HCT116 (cell line): ENCODE results near the gene NGEF. TPM values are rescaled to one million over a fixed set of nuclear protein-coding genes. Genes with fewer than 3 reads are reported as not detected.
A peak's percentile ranks its signal among the peaks of the same experiment; 100 is the strongest.

Experiments used
- ATAC-seq: fragments of 200-7000 bp; cut with Tn5 transposase; 2 replicates; pipeline ENCODE4 v1.9.1; 2020; ENCODE audit warnings: mild to moderate bottlenecking, moderate library complexity
- BruUV-seq: library from RNA; stranded (reverse); fragments of 400-500 nt; replicated peaks from 2 replicates; lab custom pipeline; 2021; lab: Mats Ljungman, UMichigan
- CTCF ChIA-PET: fragments of 300-600 bp; sonication (Branson Sonifier 250); formaldehyde crosslinking; loops from one replicate; lab custom pipeline; 2021; ENCODE audit warnings: antibody characterized with exemption; lab: Charles Lee
- POLR2A ChIA-PET: fragments of 300-600, 350-600 bp; sonication (Branson Sonifier 250); formaldehyde crosslinking; loops from one replicate; lab custom pipeline; 2021; ENCODE audit warnings: antibody characterized with exemption; lab: Charles Lee
- RAD21 ChIA-PET, 2 experiments: fragments of 300-600 bp; sonication (Branson Sonifier 250); formaldehyde crosslinking; loops; one replicate each; lab custom pipeline; 2023; ENCODE audit warnings: low total read pairs in 2 of 2; ENCODE audit not compliant: uncharacterized antibody in 2 of 2, unreplicated experiment in 2 of 2, low non-redundant PET in 1 of 2; lab: Charles Lee
- DNase-seq: peaks from one replicate; pipeline ENCODE4 v3.0.0-alpha.2; 2010; ENCODE audit warnings: low read depth, low spot score
- H2AFZ ChIP-seq: fragments of 200-600 bp; shearing (Covaris generic), sonication (generic); 2 replicates; pipeline ENCODE4 v1.6.1; 2017; ENCODE audit warnings: low read depth, mixed run types, mixed read lengths, antibody characterized with exemption, low read length; ENCODE audit not compliant: poor library complexity, severe bottlenecking
- H3K27ac ChIP-seq: 2 replicates; pipeline ENCODE4 v1.5.1; 2012; ENCODE audit warnings: low read depth, low read length
- H3K27me3 ChIP-seq: fragments of 200-600 bp; sonication (generic); 2 replicates; pipeline ENCODE4 v1.6.1; 2016; ENCODE audit warnings: mixed run types, low read length, mixed read lengths; ENCODE audit not compliant: insufficient read depth
- H3K36me3 ChIP-seq, 2 experiments: fragments of 200-500 bp in 1 of 2; fragments of 200-600 bp in 1 of 2; sonication (Bioruptor generic) in 1 of 2; sonication (generic) in 1 of 2; 2 replicates each; pipeline versions ENCODE4 v1.5.1 to v1.6.1; 2014 to 2016; ENCODE audit warnings: low read length in 2 of 2, inconsistent platforms in 1 of 2, mixed read lengths in 1 of 2, mixed run types in 1 of 2; ENCODE audit not compliant: insufficient read depth in 2 of 2, control insufficient read depth in 1 of 2
- H3K4me1 ChIP-seq, 2 experiments: fragments of 200-600 bp in 1 of 2; sonication (generic) in 1 of 2; 2 replicates each; pipeline versions ENCODE4 v1.5.1 to v1.6.1; 2012 to 2017; ENCODE audit warnings: low read length in 2 of 2, inconsistent platforms in 1 of 2, mild to moderate bottlenecking in 1 of 2, mixed read lengths in 1 of 2, mixed run types in 1 of 2, moderate library complexity in 1 of 2; ENCODE audit not compliant: insufficient read depth in 2 of 2, control insufficient read depth in 1 of 2
- H3K4me2 ChIP-seq: fragments of 200-600 bp; sonication (generic); 2 replicates; pipeline ENCODE4 v1.6.1; 2017; ENCODE audit warnings: mixed run types, low read length, mixed read lengths
- H3K4me3 ChIP-seq, 2 experiments: fragments of 200-600 bp in 1 of 2; sonication (generic) in 1 of 2; replicated peaks in 1 of 2; 2 replicates each; pipeline ENCODE4 v1.5.1; 2011 to 2016; ENCODE audit warnings: low read length in 2 of 2, control low read depth in 1 of 2, low read depth in 1 of 2, mild to moderate bottlenecking in 1 of 2, mixed read lengths in 1 of 2, mixed run types in 1 of 2
- H3K79me2 ChIP-seq: fragments of 200-600 bp; sonication (generic); 2 replicates; pipeline ENCODE4 v1.6.1; 2017; ENCODE audit warnings: mild to moderate bottlenecking, mixed run types, low read length, moderate library complexity, mixed read lengths; ENCODE audit not compliant: insufficient read depth
- H3K9ac ChIP-seq: fragments of 200-600 bp; sonication (generic); 2 replicates; pipeline ENCODE4 v1.6.1; 2016; ENCODE audit warnings: low read length, mixed read lengths
- H3K9me2 ChIP-seq: fragments of 200-600 bp; sonication (generic), shearing (Covaris generic); 2 replicates; pipeline ENCODE4 v1.6.1; 2017; ENCODE audit warnings: mixed run types, mild to moderate bottlenecking, moderate library complexity; ENCODE audit not compliant: insufficient read depth
- H3K9me3 ChIP-seq, 2 experiments: fragments of 200-500 bp in 1 of 2; fragments of 200-600 bp in 1 of 2; sonication (Bioruptor generic) in 1 of 2; sonication (generic) in 1 of 2; 2 replicates each; pipeline ENCODE4 v1.6.1; 2014 to 2017; ENCODE audit warnings: low read length in 2 of 2, mixed read lengths in 2 of 2, inconsistent platforms in 1 of 2, low read depth in 1 of 2, mild to moderate bottlenecking in 1 of 2, mixed run types in 1 of 2, moderate library complexity in 1 of 2; ENCODE audit not compliant: control insufficient read depth in 1 of 2, insufficient read depth in 1 of 2
- H4K20me1 ChIP-seq: fragments of 200-600 bp; sonication (generic), shearing (Covaris generic); 2 replicates; pipeline ENCODE4 v1.6.1; 2017; ENCODE audit warnings: mixed run types, mild to moderate bottlenecking, moderate library complexity; ENCODE audit not compliant: insufficient read depth
- CTCF ChIP-seq, 3 experiments: fragments of 200-600 bp in 1 of 3; sonication (generic) in 1 of 3; IDR thresholded peaks in 2 of 3; conservative IDR thresholded peaks in 1 of 3; 2 replicates each; pipeline ENCODE4 v1.5.1; 2012 to 2017; ENCODE audit warnings: low read depth in 2 of 3, low read length in 2 of 3, antibody characterized with exemption in 1 of 3, borderline replicate concordance in 1 of 3, control low read depth in 1 of 3, mild to moderate bottlenecking in 1 of 3, mixed read lengths in 1 of 3, mixed run types in 1 of 3, moderate library complexity in 1 of 3; ENCODE audit not compliant: insufficient read depth in 1 of 3
- intact Hi-C: fragments of 100-400 bp; cut with micrococcal nuclease; formaldehyde crosslinking; loops from 2 replicates; pipeline ENCODE4 v1.10.0; 2022
- total RNA-seq: library from RNA; stranded (reverse); gene quantifications from one replicate; pipeline ENCODE4 v1.2.1, GENCODE V29; 2021; ENCODE audit not compliant: unreplicated experiment
- TF ChIP-seq, protein P1 (sequence below): IDR thresholded peaks from 2 replicates; pipeline ENCODE4 v1.6.1; 2012; ENCODE audit warnings: low read depth

NGEF gene
- total RNA-seq, 1 experiment from 2014 or later, result 12.6 TPM

- Histone ChIP-seq H3K27ac (no peak overlapping the region), H3K9me2 (no peaks in the 10 kb centered on the region), H4K20me1 (no peaks in the 10 kb centered on the region), H3K27me3 (no peaks in the 10 kb centered on the region), H3K79me2 (no peaks in the 10 kb centered on the region), H3K4me1 (no peaks in the 10 kb centered on the region), H3K4me2 (no peak overlapping the region), H2AFZ (no peak overlapping the region), H3K36me3 (0 out of 4 replicates have a peak, but pooled peaks cover 0 to 3% of the 10 kb centered on the region in 2 experiments), H3K4me3 (no peak overlapping the region), H3K9ac (no peak overlapping the region), H3K9me3 (no peaks in the 10 kb centered on the region)
- BruUV-seq, result no TSS peak
- ChIA-PET CTCF (no interaction called here), RAD21 (no interaction called here), POLR2A (no interaction called here)
- TF ChIP-seq, protein P1, sequence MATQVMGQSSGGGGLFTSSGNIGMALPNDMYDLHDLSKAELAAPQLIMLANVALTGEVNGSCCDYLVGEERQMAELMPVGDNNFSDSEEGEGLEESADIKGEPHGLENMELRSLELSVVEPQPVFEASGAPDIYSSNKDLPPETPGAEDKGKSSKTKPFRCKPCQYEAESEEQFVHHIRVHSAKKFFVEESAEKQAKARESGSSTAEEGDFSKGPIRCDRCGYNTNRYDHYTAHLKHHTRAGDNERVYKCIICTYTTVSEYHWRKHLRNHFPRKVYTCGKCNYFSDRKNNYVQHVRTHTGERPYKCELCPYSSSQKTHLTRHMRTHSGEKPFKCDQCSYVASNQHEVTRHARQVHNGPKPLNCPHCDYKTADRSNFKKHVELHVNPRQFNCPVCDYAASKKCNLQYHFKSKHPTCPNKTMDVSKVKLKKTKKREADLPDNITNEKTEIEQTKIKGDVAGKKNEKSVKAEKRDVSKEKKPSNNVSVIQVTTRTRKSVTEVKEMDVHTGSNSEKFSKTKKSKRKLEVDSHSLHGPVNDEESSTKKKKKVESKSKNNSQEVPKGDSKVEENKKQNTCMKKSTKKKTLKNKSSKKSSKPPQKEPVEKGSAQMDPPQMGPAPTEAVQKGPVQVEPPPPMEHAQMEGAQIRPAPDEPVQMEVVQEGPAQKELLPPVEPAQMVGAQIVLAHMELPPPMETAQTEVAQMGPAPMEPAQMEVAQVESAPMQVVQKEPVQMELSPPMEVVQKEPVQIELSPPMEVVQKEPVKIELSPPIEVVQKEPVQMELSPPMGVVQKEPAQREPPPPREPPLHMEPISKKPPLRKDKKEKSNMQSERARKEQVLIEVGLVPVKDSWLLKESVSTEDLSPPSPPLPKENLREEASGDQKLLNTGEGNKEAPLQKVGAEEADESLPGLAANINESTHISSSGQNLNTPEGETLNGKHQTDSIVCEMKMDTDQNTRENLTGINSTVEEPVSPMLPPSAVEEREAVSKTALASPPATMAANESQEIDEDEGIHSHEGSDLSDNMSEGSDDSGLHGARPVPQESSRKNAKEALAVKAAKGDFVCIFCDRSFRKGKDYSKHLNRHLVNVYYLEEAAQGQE, result no peak
- TF ChIP-seq CTCF (IDR thresholded peaks at IDR 0.05 in 2 of 3, conservative IDR thresholded peaks at IDR 0.05 in 1 of 3; ENCODE audit: borderline replicate concordance in 1 of 3, insufficient read depth in 1 of 3, low read depth in 2 of 3, low read length in 2 of 3), result 0 out of 6 replicates have a peak, but pooled peaks of 1 of the 3 experiments have one; percentile 4
- intact Hi-C loops, result no loop called here
- DNase-seq, result no peak
- ATAC-seq, result no peak
Observed at GRCh38 chr2:232876161-232876977, 136.7 kb downstream of the NGEF start.
